Measurements from ENCODE around the gene RHOU. TPM values are rescaled to one million over a fixed set of nuclear protein-coding genes. Genes with fewer than 3 reads are reported as not detected.
"Not testable (repeated sequence)": the region's sequence is repeated elsewhere in the genome, so short reads cannot be mapped to it uniquely, and the experiment has no call there.

RHOU gene
- total RNA-seq (2014; rRNA removed; shearing (Covaris generic)): 2.1 and 2.8 TPM in 2 replicates

- peak; percentile 11 for DNase-seq (ENCODE audit: low spot score)
Measured at GRCh38 chr1:228734881-228735801, at the start of gene RHOU. Gene RHOU, plus strand, starts transcription at chr1:228735479. Its CDS starts 264 bp downstream, at chr1:228735743.

- DNase-seq (ENCODE audit: low spot score): no peak
Measured at GRCh38 chr1:228687587-228687986, 47.7 kb upstream of the RHOU start.

- DNase-seq (ENCODE audit: low spot score): no peak
Measured at GRCh38 chr1:228689255-228689654, 46.0 kb upstream of the RHOU start.

- DNase-seq (ENCODE audit: low spot score): no peak
Measured at GRCh38 chr1:228691211-228691610, 44.1 kb upstream of the RHOU start.

- peak; percentile 56 for DNase-seq (ENCODE audit: low spot score)
Measured at GRCh38 chr1:228691926-228692325, 43.4 kb upstream of the RHOU start.

- DNase-seq (ENCODE audit: low spot score): not testable (repeated sequence)
Measured at GRCh38 chr1:228694447-228694846, 40.8 kb upstream of the RHOU start.

GRCh38 chr1:228695015-228695955, 40.0 kb upstream of the RHOU start:
- DNase-seq (ENCODE audit: low spot score): peak; percentile 15

GRCh38 chr1:228697207-228698016, 37.9 kb upstream of the RHOU start:
- DNase-seq (ENCODE audit: low spot score): peak; percentile 77

GRCh38 chr1:228698017-228698329, 37.3 kb upstream of the RHOU start:
- no peak for DNase-seq (ENCODE audit: low spot score)

- no peak for DNase-seq (ENCODE audit: low spot score)
Measured at GRCh38 chr1:228702433-228702832, 32.8 kb upstream of the RHOU start.

GRCh38 chr1:228706305-228706704, 29.0 kb upstream of the RHOU start:
- DNase-seq (ENCODE audit: low spot score): no peak

- DNase-seq (ENCODE audit: low spot score): no peak
Measured at GRCh38 chr1:228717081-228717480, 18.2 kb upstream of the RHOU start.

GRCh38 chr1:228721407-228721806, 13.9 kb upstream of the RHOU start:
- DNase-seq (ENCODE audit: low spot score): no peak

GRCh38 chr1:228723287-228723686, 12.0 kb upstream of the RHOU start:
- DNase-seq (ENCODE audit: low spot score): no peak

- no peak for DNase-seq (ENCODE audit: low spot score)
Measured at GRCh38 chr1:228723921-228724320, 11.4 kb upstream of the RHOU start.

- no peak for DNase-seq (ENCODE audit: low spot score)
Measured at GRCh38 chr1:228725178-228725577, 10.1 kb upstream of the RHOU start.

- no peak for DNase-seq (ENCODE audit: low spot score)
Measured at GRCh38 chr1:228727681-228728171, 7.6 kb upstream of the RHOU start.

GRCh38 chr1:228732426-228732825, 2.9 kb upstream of the RHOU start:
- no peak for DNase-seq (ENCODE audit: low spot score)

GRCh38 chr1:228733576-228733975, 1.7 kb upstream of the RHOU start:
- no peak for DNase-seq (ENCODE audit: low spot score)

GRCh38 chr1:228735871-228736586, 750 bp downstream of the RHOU start:
- no peak for DNase-seq (ENCODE audit: low spot score)
